Motor neuron (in vitro differentiated cells): ENCODE measurements around the gene FASLG. TPM values are rescaled to one million over a fixed set of nuclear protein-coding genes. Genes with fewer than 3 reads are reported as not detected.
"Not testable (repeated sequence)": the region's sequence is repeated elsewhere in the genome, so short reads cannot be mapped to it uniquely, and the experiment has no call there.

Source experiments
- ATAC-seq, 8 experiments: fragments of 200-7000 bp; cut with Tn5 transposase; replicated peaks in 6 of 8; 2 replicates each; pipeline ENCODE4 v1.8.0; 2021; ENCODE audit warnings: mild to moderate bottlenecking in 8 of 8, moderate library complexity in 8 of 8
- H3K27ac ChIP-seq, 2 donors: fragments of 250-450 bp; sonication (Bioruptor Pico); 2 replicates each; pipeline ENCODE4 v1.9.0; 2021; ENCODE audit warnings: antibody characterized with exemption in 2 of 2, mild to moderate bottlenecking in 2 of 2, moderate library complexity in 1 of 2
- H3K4me1 ChIP-seq, 2 donors: fragments of 250-450 bp; sonication (Bioruptor Pico); replicated peaks in 1 of 2; 2 replicates each; pipeline ENCODE4 v1.6.1; 2021; ENCODE audit warnings: antibody characterized with exemption in 2 of 2, mild to moderate bottlenecking in 2 of 2, moderate library complexity in 1 of 2
- H3K4me3 ChIP-seq, 5 donors: fragments of 250-450 bp; sonication (Bioruptor Pico); 2 replicates each; pipeline ENCODE4 v1.9.0; 2021; ENCODE audit warnings: antibody characterized with exemption in 5 of 5, mild to moderate bottlenecking in 5 of 5, moderate library complexity in 4 of 5
- WGBS, 10 experiments: fragments of 450-650 bp; shearing (Covaris generic); methylation state at CpG; one replicate each; pipeline ENCODE4 v1.0.0; 2022; 5-methylcytosine and 5-hydroxymethylcytosine counted together
- in situ Hi-C, 9 experiments: fragments of 400-800 bp; cut with MboI; loops; one replicate each; pipeline ENCODE4 v1.15.0; 2021; ENCODE audit warnings: low sequenced_read_pairs in 9 of 9, low pct_unique_long_range_greater_than_20kb in 2 of 9; ENCODE audit not compliant: unreplicated experiment in 9 of 9
- total RNA-seq, 8 experiments: library from RNA; unstranded; fragments of 300-600 nt; gene quantifications; 2 replicates each; pipeline versions ENCODE4 v1.2.3 to v1.2.4, GENCODE V29; 2022

Gene FASLG
- under 1 TPM in 4 of 8 experiments, not detected in 4; 0.15 to 0.38 (median 0.24) TPM for total RNA-seq

- no peak for ATAC-seq
- Histone ChIP-seq H3K4me1 (no peaks in the 10 kb centered on the region), H3K4me3 (no peak within 1 kb of the TSS), H3K27ac (no peak within 1 kb of the TSS)
- WGBS, 10 experiments, result 50 to 100% (median 94%) methylated on average over 1 to 8 of the region's 11 CpGs; no CpG with 5 or more reads in 3 of the 10 experiments
- in situ Hi-C loops, result no loop called here
Measured at GRCh38 chr1:172658871-172659453, at the start of gene FASLG. Gene FASLG (plus strand): TSS chr1:172659103. CDS start chr1:172659202, 99 bp downstream.

GRCh38 chr1:172609528-172609927 lies 49.4 kb upstream of the FASLG start:
- Histone ChIP-seq H3K4me3 (no peak overlapping the region), H3K4me1 (no peaks in the 10 kb centered on the region), H3K27ac (no peak overlapping the region)
- in situ Hi-C loops, result loop anchor here in 1 of 9 experiments (25.0 kb wide), 1 partner anchor 103 kb away; no protein-coding TSS in a partner anchor
- WGBS, 10 experiments, result 90 to 100% (median 100%) methylated on average over 1 to 3 of the region's 3 CpGs; no CpG with 5 or more reads in 3 of the 10 experiments
- peak in 4 of 8 experiments; percentile 33 to 57 (median 44) for ATAC-seq

GRCh38 chr1:172612478-172612877 lies 46.4 kb upstream of the FASLG start:
- 80 to 100% (median 94%) methylated on average over 1 to 2 of the region's 2 CpGs; no CpG with 5 or more reads in 1 of the 10 experiments for WGBS, 10 experiments
- Histone ChIP-seq H3K27ac (no peak overlapping the region), H3K4me3 (no peak overlapping the region), H3K4me1 (no peaks in the 10 kb centered on the region)
- in situ Hi-C loops, result loop anchor here in 1 of 9 experiments (25.0 kb wide), 1 partner anchor 100 kb away; no protein-coding TSS in a partner anchor
- ATAC-seq, result no peak

GRCh38 chr1:172613294-172613693 lies 45.6 kb upstream of the FASLG start:
- Histone ChIP-seq H3K4me1 (no peaks in the 10 kb centered on the region), H3K27ac (no peak overlapping the region), H3K4me3 (no peak overlapping the region)
- in situ Hi-C loops, result loop anchor here in 1 of 9 experiments (25.0 kb wide), 1 partner anchor 99 kb away; no protein-coding TSS in a partner anchor
- no peak for ATAC-seq
- 72 to 100% (median 94%) methylated on average over 1 to 2 of the region's 2 CpGs; no CpG with 5 or more reads in 1 of the 10 experiments for WGBS, 10 experiments

- Histone ChIP-seq H3K4me3 (no peak overlapping the region), H3K4me1 (no peaks in the 10 kb centered on the region), H3K27ac (no peak overlapping the region)
- in situ Hi-C loops, result loop anchor here in 1 of 9 experiments (25.0 kb wide), 1 partner anchor 96 kb away; no protein-coding TSS in a partner anchor
- no peak for ATAC-seq
- WGBS, 10 experiments, result 0 to 86% (median 65%) methylated on average over 1 of the region's 1 CpG; no CpG with 5 or more reads in 2 of the 10 experiments
Measured at GRCh38 chr1:172616195-172616594, 42.7 kb upstream of the FASLG start.

- Histone ChIP-seq H3K4me3 (no peak overlapping the region), H3K4me1 (no peaks in the 10 kb centered on the region), H3K27ac (no peak overlapping the region)
- no peak for ATAC-seq
- 0 to 71% (median 46%) methylated on average over 1 to 3 of the region's 3 CpGs for WGBS, 10 experiments
- in situ Hi-C loops, result loop anchor here in 1 of 9 experiments (25.0 kb wide), 1 partner anchor 96 kb away; no protein-coding TSS in a partner anchor
Measured at GRCh38 chr1:172616636-172617035, 42.3 kb upstream of the FASLG start.

GRCh38 chr1:172620603-172621002 lies 38.3 kb upstream of the FASLG start:
- in situ Hi-C loops, result loop anchor here in 1 of 9 experiments (25.0 kb wide), 1 partner anchor 92 kb away; no protein-coding TSS in a partner anchor
- 67 to 95% (median 90%) methylated on average over 1 to 8 of the region's 9 CpGs; no CpG with 5 or more reads in 2 of the 10 experiments for WGBS, 10 experiments
- ATAC-seq, result not testable (repeated sequence)

GRCh38 chr1:172622541-172622940 lies 36.4 kb upstream of the FASLG start:
- no peak overlapping the region for H3K4me3 ChIP-seq
- in situ Hi-C loops, result loop anchor here in 1 of 9 experiments (25.0 kb wide), 1 partner anchor 90 kb away; no protein-coding TSS in a partner anchor
- 29 to 100% (median 85%) methylated on average over 1 to 3 of the region's 3 CpGs; no CpG with 5 or more reads in 1 of the 10 experiments for WGBS, 10 experiments
- no peak for ATAC-seq
- H3K4me1 ChIP-seq, result no peaks in the 10 kb centered on the region
- H3K27ac ChIP-seq, result no peak overlapping the region

More at GRCh38 chr1:172620603-172621002, 38.3 kb upstream of the FASLG start:
- not testable (repeated sequence) for H3K4me3 ChIP-seq, H3K27ac ChIP-seq, H3K4me1 ChIP-seq

- no peak for ATAC-seq
- Histone ChIP-seq H3K27ac (no peak overlapping the region), H3K4me3 (no peak overlapping the region), H3K4me1 (no peaks in the 10 kb centered on the region)
- WGBS, 10 experiments, result 44 to 95% (median 80%) methylated on average over 2 to 3 of the region's 3 CpGs; no CpG with 5 or more reads in 1 of the 10 experiments
- in situ Hi-C loops, result loop anchor here in 1 of 9 experiments (25.0 kb wide), 1 partner anchor 89 kb away; no protein-coding TSS in a partner anchor
Measured at GRCh38 chr1:172623748-172624147, 35.2 kb upstream of the FASLG start.

- Histone ChIP-seq H3K27ac (no peak overlapping the region), H3K4me3 (no peak overlapping the region), H3K4me1 (no peaks in the 10 kb centered on the region)
- in situ Hi-C loops, result no loop called here
- ATAC-seq, result no peak
- WGBS, 10 experiments, result 34 to 92% (median 76%) methylated on average over 1 to 3 of the region's 3 CpGs
Measured at GRCh38 chr1:172626845-172627244, 32.1 kb upstream of the FASLG start.

GRCh38 chr1:172627702-172628101 lies 31.2 kb upstream of the FASLG start:
- H3K4me3 ChIP-seq, result no peak overlapping the region
- no peak overlapping the region for H3K27ac ChIP-seq
- no peaks in the 10 kb centered on the region for H3K4me1 ChIP-seq
- peak in 1 of 8 experiments; percentile 15 for ATAC-seq
- WGBS, 10 experiments, result 52 to 97% (median 78%) methylated on average over 2 to 3 of the region's 3 CpGs; no CpG with 5 or more reads in 4 of the 10 experiments
- in situ Hi-C loops, result no loop called here

- in situ Hi-C loops, result no loop called here
- Histone ChIP-seq H3K4me1 (no peaks in the 10 kb centered on the region), H3K27ac (no peak overlapping the region), H3K4me3 (no peak overlapping the region)
- 40 to 100% (median 84%) methylated on average over 1 to 4 of the region's 4 CpGs; no CpG with 5 or more reads in 1 of the 10 experiments for WGBS, 10 experiments
- ATAC-seq, result no peak
Measured at GRCh38 chr1:172628401-172628800, 30.5 kb upstream of the FASLG start.

- Histone ChIP-seq H3K4me3 (no peak overlapping the region), H3K27ac (no peak overlapping the region), H3K4me1 (no peaks in the 10 kb centered on the region)
- no peak for ATAC-seq
- 75 to 100% (median 91%) methylated on average over 2 of the region's 2 CpGs; no CpG with 5 or more reads in 2 of the 10 experiments for WGBS, 10 experiments
- in situ Hi-C loops, result no loop called here
Measured at GRCh38 chr1:172629170-172629569, 29.7 kb upstream of the FASLG start.
